H9 (cell line): ENCODE measurements around the gene XK. TPM values are rescaled to one million over a fixed set of nuclear protein-coding genes. Genes with fewer than 3 reads are reported as not detected.

ENCODE experiments used
- DNase-seq: peaks from one replicate; pipeline ENCODE4 v3.0.0-alpha.2; 2017
- H2AFZ ChIP-seq: one replicate; pipeline ENCODE4 v1.6.1; 2013; ENCODE audit warnings: mild to moderate bottlenecking, low read length, control low read depth, moderate library complexity
- H2AK5ac ChIP-seq: 2 replicates; pipeline ENCODE4 v1.6.1; 2013; ENCODE audit warnings: low read length, control low read depth, mixed read lengths; ENCODE audit not compliant: insufficient read length
- H2BK120ac ChIP-seq: one replicate; pipeline ENCODE4 v1.6.1; 2013; ENCODE audit warnings: low read depth, mild to moderate bottlenecking, low read length, control low read depth, inconsistent platforms; ENCODE audit not compliant: poor library complexity, severe bottlenecking
- H2BK12ac ChIP-seq: 2 replicates; pipeline ENCODE4 v1.6.1; 2013; ENCODE audit warnings: low read length, control low read depth, mixed read lengths, low read depth; ENCODE audit not compliant: insufficient read length
- H2BK15ac ChIP-seq: 2 replicates; pipeline ENCODE4 v1.6.1; 2013; ENCODE audit warnings: low read depth, low read length, control low read depth
- H2BK20ac ChIP-seq: one replicate; pipeline ENCODE4 v1.6.1; 2013; ENCODE audit warnings: low read depth, mild to moderate bottlenecking, low read length, control low read depth, inconsistent platforms; ENCODE audit not compliant: poor library complexity, severe bottlenecking
- H2BK5ac ChIP-seq: 2 replicates; pipeline ENCODE4 v1.6.1; 2013; ENCODE audit warnings: low read length, control low read depth, mixed read lengths; ENCODE audit not compliant: insufficient read length
- H3K14ac ChIP-seq: 2 replicates; pipeline ENCODE4 v1.6.1; 2013; ENCODE audit warnings: low read length, control low read depth; ENCODE audit not compliant: insufficient read depth
- H3K18ac ChIP-seq: 2 replicates; pipeline ENCODE4 v1.6.1; 2013; ENCODE audit warnings: low read depth, mild to moderate bottlenecking, mixed read lengths, low read length, control low read depth; ENCODE audit not compliant: insufficient read length
- H3K23ac ChIP-seq: 2 replicates; pipeline ENCODE4 v1.6.1; 2013; ENCODE audit warnings: low read length, control low read depth, mixed read lengths, low read depth; ENCODE audit not compliant: insufficient read length
- H3K23me2 ChIP-seq: 2 replicates; pipeline ENCODE4 v1.6.1; 2013; ENCODE audit warnings: low read depth, mild to moderate bottlenecking, mixed read lengths, low read length, control low read depth; ENCODE audit not compliant: insufficient read length, poor library complexity, severe bottlenecking
- H3K27ac ChIP-seq: 2 replicates; pipeline ENCODE4 v1.5.1; 2013; ENCODE audit warnings: low read length, control low read depth, mixed read lengths, low read depth; ENCODE audit not compliant: insufficient read length
- H3K27me3 ChIP-seq: 2 replicates; pipeline ENCODE4 v1.6.1; 2013; ENCODE audit warnings: low read length, control low read depth, inconsistent platforms; ENCODE audit not compliant: insufficient read depth
- H3K4ac ChIP-seq: 2 replicates; pipeline ENCODE4 v1.6.1; 2013; ENCODE audit warnings: low read depth, mild to moderate bottlenecking, control low read depth, inconsistent platforms, low read length, moderate library complexity
- H3K4me1 ChIP-seq: 2 replicates; pipeline ENCODE4 v1.6.1; 2013; ENCODE audit warnings: low read length, control low read depth, inconsistent platforms; ENCODE audit not compliant: insufficient read depth
- H3K4me2 ChIP-seq: 2 replicates; pipeline ENCODE4 v1.6.1; 2013; ENCODE audit warnings: low read length, control low read depth, mixed read lengths; ENCODE audit not compliant: insufficient read length, insufficient read depth
- H3K56ac ChIP-seq: 2 replicates; pipeline ENCODE4 v1.6.1; 2013; ENCODE audit warnings: low read depth, mild to moderate bottlenecking, mixed read lengths, low read length, control low read depth; ENCODE audit not compliant: insufficient read length
- H3K79me1 ChIP-seq: 2 replicates; pipeline ENCODE4 v1.6.1; 2013; ENCODE audit warnings: low read depth, mild to moderate bottlenecking, moderate library complexity, low read length, control low read depth, inconsistent platforms; ENCODE audit not compliant: insufficient read depth, poor library complexity, severe bottlenecking
- H3K79me2 ChIP-seq: 2 replicates; pipeline ENCODE4 v1.6.1; 2013; ENCODE audit warnings: low read length, control low read depth, inconsistent platforms; ENCODE audit not compliant: insufficient read depth
- H3K9ac ChIP-seq: 2 replicates; pipeline ENCODE4 v1.6.1; 2013; ENCODE audit warnings: low read length, control low read depth, mixed read lengths; ENCODE audit not compliant: insufficient read length; ENCODE audit errors: extremely low read depth
- H3K9me3 ChIP-seq: one replicate; pipeline ENCODE4 v1.6.1; 2013; ENCODE audit warnings: low read depth, low read length, inconsistent platforms; ENCODE audit not compliant: control insufficient read depth
- H3T11ph ChIP-seq: one replicate; pipeline ENCODE4 v1.6.1; 2013; ENCODE audit warnings: mild to moderate bottlenecking, low read length, control low read depth, inconsistent platforms
- H4K20me1 ChIP-seq: one replicate; pipeline ENCODE4 v1.6.1; 2013; ENCODE audit not compliant: control insufficient read depth, insufficient read length, insufficient read depth
- H4K5ac ChIP-seq: 2 replicates; pipeline ENCODE4 v1.6.1; 2013; ENCODE audit warnings: low read depth, mild to moderate bottlenecking, mixed read lengths, low read length, control low read depth; ENCODE audit not compliant: insufficient read length
- H4K8ac ChIP-seq: replicated peaks from 2 replicates; pipeline ENCODE4 v1.6.1; 2013; ENCODE audit warnings: low read length, control low read depth, mixed read lengths, low read depth; ENCODE audit not compliant: insufficient read length
- H4K91ac ChIP-seq: 2 replicates; pipeline ENCODE4 v1.6.1; 2013; ENCODE audit warnings: low read depth, mild to moderate bottlenecking, moderate library complexity, mixed read lengths, low read length, control low read depth; ENCODE audit not compliant: insufficient read length
- H3K27ac Mint-ChIP-seq, 3 experiments: 2 replicates in 2 of 3; 3 replicates in 1 of 3; pipeline ENCODE4 v1.8.0; 2020 to 2021; ENCODE audit warnings: mixed read lengths in 3 of 3, mild to moderate bottlenecking in 1 of 3, moderate library complexity in 1 of 3
- H3K27me3 Mint-ChIP-seq: 2 replicates; pipeline ENCODE4 v1.8.0; 2021; ENCODE audit warnings: low read depth, mild to moderate bottlenecking, moderate library complexity, mixed read lengths
- H3K36me3 Mint-ChIP-seq, 3 experiments: 2 replicates in 2 of 3; 3 replicates in 1 of 3; pipeline ENCODE4 v1.8.0; 2020 to 2021; ENCODE audit warnings: low read depth in 3 of 3, mixed read lengths in 3 of 3; ENCODE audit not compliant: insufficient read depth in 1 of 3
- H3K4me1 Mint-ChIP-seq, 2 experiments: 2 replicates each; pipeline ENCODE4 v1.8.0; 2020; ENCODE audit warnings: mixed read lengths in 2 of 2
- H3K4me3 Mint-ChIP-seq, 2 experiments: 2 replicates in 1 of 2; 3 replicates in 1 of 2; pipeline ENCODE4 v1.8.0; 2020 to 2021; ENCODE audit warnings: mild to moderate bottlenecking in 2 of 2, mixed read lengths in 2 of 2, moderate library complexity in 1 of 2
- H3K9me3 Mint-ChIP-seq, 2 experiments: 2 replicates in 1 of 2; 3 replicates in 1 of 2; pipeline ENCODE4 v1.8.0; 2020; ENCODE audit warnings: mild to moderate bottlenecking in 2 of 2, mixed read lengths in 2 of 2, moderate library complexity in 1 of 2
- CTCF ChIP-seq: fragments of 200-600 bp; sonication (generic); conservative IDR thresholded peaks from 3 replicates; pipeline ENCODE4 v1.8.0; 2021; ENCODE audit warnings: antibody characterized with exemption, mild to moderate bottlenecking
- WGBS: extraction: QIAGEN DNeasy Blood & Tissue Kit; methylation state at CpG from one replicate; pipeline ENCODE4 v1.1.7; 2013; ENCODE audit warnings: missing lambda C conversion rate, low lambda C conversion rate, mixed read lengths; ENCODE audit not compliant: insufficient read length; ENCODE audit errors: extremely low coverage; 5-methylcytosine and 5-hydroxymethylcytosine counted together
- total RNA-seq: library from RNA; stranded (reverse); gene quantifications from 2 replicates; pipeline ENCODE4 v1.2.1, GENCODE V29; 2021

The XK gene
- total RNA-seq, 1 experiment from 2014 or later: 0.85 TPM

GRCh38 chrX:37776987-37777325, 91.4 kb downstream of the XK start:
- H4K8ac ChIP-seq: no peak overlapping the region
- H3K27ac ChIP-seq: no peak overlapping the region
- H3K9ac ChIP-seq: no peak overlapping the region
- H3K18ac ChIP-seq: no peak overlapping the region
- H2BK12ac ChIP-seq: no peak overlapping the region
- no peak overlapping the region for H2BK120ac ChIP-seq
- WGBS: no CpG with 5 or more reads among the region's 2 CpGs
- H4K5ac ChIP-seq: no peak overlapping the region
- no peaks in the 10 kb centered on the region for H3K9me3 ChIP-seq
- H2AK5ac ChIP-seq: no peak overlapping the region
- no peak overlapping the region for H3K4me2 ChIP-seq
- Mint-ChIP-seq H3K4me3 (no peak overlapping the region), H3K36me3 (no peaks in the 10 kb centered on the region), H3K27ac (no peak overlapping the region), H3K27me3 (no peaks in the 10 kb centered on the region), H3K4me1 (no peaks in the 10 kb centered on the region), H3K9me3 (peaks cover 23 to 29% of the 10 kb centered on the region in 2 experiments)
- H3K79me1 ChIP-seq: no peaks in the 10 kb centered on the region
- no peaks in the 10 kb centered on the region for H3K79me2 ChIP-seq
- TF ChIP-seq CTCF: no peak
- H3K23me2 ChIP-seq: no peaks in the 10 kb centered on the region
- no peak overlapping the region for H2BK20ac ChIP-seq
- H3T11ph ChIP-seq: no peak overlapping the region
- H3K14ac ChIP-seq: no peak overlapping the region
- H3K56ac ChIP-seq: no peak overlapping the region
- H2AFZ ChIP-seq: no peak overlapping the region
- H3K27me3 ChIP-seq: no peaks in the 10 kb centered on the region
- no peak for DNase-seq
- H4K91ac ChIP-seq: no peak overlapping the region
- H4K20me1 ChIP-seq: no peaks in the 10 kb centered on the region
- H3K4me1 ChIP-seq: no peaks in the 10 kb centered on the region
- H3K4ac ChIP-seq: no peak overlapping the region
- H2BK15ac ChIP-seq: no peak overlapping the region
- H3K23ac ChIP-seq: no peak overlapping the region
- no peak overlapping the region for H2BK5ac ChIP-seq
